Measurements from ENCODE around the gene TM4SF20.

Gene TM4SF20

GRCh38 chr2:227379095-227379494, at the start of gene TM4SF20:
Gene TM4SF20, minus strand, starts transcription at chr2:227379306. Its CDS starts 38 bp downstream, at chr2:227379268.
- DNase-seq (ENCODE audit: low spot score): no peak

- no peak for DNase-seq (ENCODE audit: low spot score)
These were observed 49.7 kb upstream of the TM4SF20 start for GRCh38 chr2:227428731-227429285.

GRCh38 chr2:227423656-227424499, 44.8 kb upstream of the TM4SF20 start:
- no peak for DNase-seq (ENCODE audit: low spot score)

- no peak for DNase-seq (ENCODE audit: low spot score)
These were observed 41.3 kb upstream of the TM4SF20 start for GRCh38 chr2:227420087-227421052.

GRCh38 chr2:227416701-227417100, 37.6 kb upstream of the TM4SF20 start:
- DNase-seq (ENCODE audit: low spot score): no peak

- DNase-seq (ENCODE audit: low spot score): peak; percentile 83
These were observed 36.7 kb upstream of the TM4SF20 start for GRCh38 chr2:227415538-227416424.

GRCh38 chr2:227414846-227415245, 35.7 kb upstream of the TM4SF20 start:
- no peak for DNase-seq (ENCODE audit: low spot score)

- no peak for DNase-seq (ENCODE audit: low spot score)
These were observed 34.3 kb upstream of the TM4SF20 start for GRCh38 chr2:227413371-227413770.

- no peak for DNase-seq (ENCODE audit: low spot score)
These were observed 33.8 kb upstream of the TM4SF20 start for GRCh38 chr2:227412877-227413276.

- no peak for DNase-seq (ENCODE audit: low spot score)
These were observed 32.9 kb upstream of the TM4SF20 start for GRCh38 chr2:227411990-227412350.

GRCh38 chr2:227411320-227411989, 32.3 kb upstream of the TM4SF20 start:
- DNase-seq (ENCODE audit: low spot score): no peak

- DNase-seq (ENCODE audit: low spot score): no peak
These were observed 31.1 kb upstream of the TM4SF20 start for GRCh38 chr2:227410191-227410590.

- peak; percentile 16 for DNase-seq (ENCODE audit: low spot score)
These were observed 28.6 kb upstream of the TM4SF20 start for GRCh38 chr2:227407591-227408151.

GRCh38 chr2:227406177-227407031, 27.3 kb upstream of the TM4SF20 start:
- peak; percentile 99 for DNase-seq (ENCODE audit: low spot score)

GRCh38 chr2:227404585-227405271, 25.6 kb upstream of the TM4SF20 start:
- DNase-seq (ENCODE audit: low spot score): no peak

- no peak for DNase-seq (ENCODE audit: low spot score)
These were observed 23.9 kb upstream of the TM4SF20 start for GRCh38 chr2:227402959-227403358.

- DNase-seq (ENCODE audit: low spot score): no peak
These were observed 23.2 kb upstream of the TM4SF20 start for GRCh38 chr2:227402321-227402720.

GRCh38 chr2:227401550-227401949, 22.4 kb upstream of the TM4SF20 start:
- no peak for DNase-seq (ENCODE audit: low spot score)
